Tibial nerve (tissue), 3 donors: ENCODE data around the gene LIG4.

Source experiments
- POLR2A ChIP-seq, 2 donors: fragments of 450-650 bp; IDR thresholded peaks; one replicate each; pipeline ENCODE4 v1.6.1; 2017; ENCODE audit warnings: antibody characterized with exemption in 2 of 2, mild to moderate bottlenecking in 2 of 2, moderate library complexity in 2 of 2
- TF ChIP-seq, protein P1 (sequence below), 5 experiments: fragments of 200-600 bp in 3 of 5; fragments of 450-650 bp in 2 of 5; sonication (generic) in 3 of 5; IDR thresholded peaks; one replicate each; pipeline ENCODE4 v1.5.1; 2016 to 2019; ENCODE audit warnings: antibody characterized with exemption in 5 of 5, mild to moderate bottlenecking in 3 of 5, moderate library complexity in 2 of 5

DNA sequence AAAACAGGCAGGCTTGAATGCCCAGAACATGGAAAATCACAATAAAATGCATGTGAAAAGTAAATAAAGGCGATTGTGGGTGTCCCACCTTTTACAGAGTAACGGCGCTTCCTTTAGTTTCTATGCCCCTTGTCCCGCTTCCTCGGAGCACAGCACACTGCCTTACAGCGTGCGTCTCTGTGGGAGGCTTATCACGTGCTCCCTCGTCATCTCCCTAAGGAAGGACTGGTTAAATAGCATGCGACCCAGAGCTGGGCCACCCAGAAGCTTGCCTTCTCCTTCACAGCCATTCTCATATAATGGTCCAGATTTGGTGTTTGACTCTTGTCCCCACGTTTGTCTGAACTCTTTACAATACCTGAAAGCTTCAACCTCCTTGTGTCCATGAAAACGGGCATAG is 56.6 kb downstream of the LIG4 start:
- TF ChIP-seq, protein P1, sequence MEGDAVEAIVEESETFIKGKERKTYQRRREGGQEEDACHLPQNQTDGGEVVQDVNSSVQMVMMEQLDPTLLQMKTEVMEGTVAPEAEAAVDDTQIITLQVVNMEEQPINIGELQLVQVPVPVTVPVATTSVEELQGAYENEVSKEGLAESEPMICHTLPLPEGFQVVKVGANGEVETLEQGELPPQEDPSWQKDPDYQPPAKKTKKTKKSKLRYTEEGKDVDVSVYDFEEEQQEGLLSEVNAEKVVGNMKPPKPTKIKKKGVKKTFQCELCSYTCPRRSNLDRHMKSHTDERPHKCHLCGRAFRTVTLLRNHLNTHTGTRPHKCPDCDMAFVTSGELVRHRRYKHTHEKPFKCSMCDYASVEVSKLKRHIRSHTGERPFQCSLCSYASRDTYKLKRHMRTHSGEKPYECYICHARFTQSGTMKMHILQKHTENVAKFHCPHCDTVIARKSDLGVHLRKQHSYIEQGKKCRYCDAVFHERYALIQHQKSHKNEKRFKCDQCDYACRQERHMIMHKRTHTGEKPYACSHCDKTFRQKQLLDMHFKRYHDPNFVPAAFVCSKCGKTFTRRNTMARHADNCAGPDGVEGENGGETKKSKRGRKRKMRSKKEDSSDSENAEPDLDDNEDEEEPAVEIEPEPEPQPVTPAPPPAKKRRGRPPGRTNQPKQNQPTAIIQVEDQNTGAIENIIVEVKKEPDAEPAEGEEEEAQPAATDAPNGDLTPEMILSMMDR (IDR thresholded peaks at IDR 0.05): no peak
- no peak for TF ChIP-seq POLR2A (IDR thresholded peaks at IDR 0.05)
